ENCODE data around the gene GSTT2B. TPM values are rescaled to one million over a fixed set of nuclear protein-coding genes. Genes with fewer than 3 reads are reported as not detected.
"Not testable (repeated sequence)": the region's sequence is repeated elsewhere in the genome, so short reads cannot be mapped to it uniquely, and the experiment has no call there.

The GSTT2B gene
- 0.19 TPM for total RNA-seq (2013)
- polyA plus RNA-seq (under 1 TPM in 2 of 3 donors, not detected in 1; 0.25 to 0.72 TPM), polyA minus RNA-seq (not detected in 2 replicates), total RNA-seq (0 to 0.15 (median 0) reads per million in 11 experiments)

DNA sequence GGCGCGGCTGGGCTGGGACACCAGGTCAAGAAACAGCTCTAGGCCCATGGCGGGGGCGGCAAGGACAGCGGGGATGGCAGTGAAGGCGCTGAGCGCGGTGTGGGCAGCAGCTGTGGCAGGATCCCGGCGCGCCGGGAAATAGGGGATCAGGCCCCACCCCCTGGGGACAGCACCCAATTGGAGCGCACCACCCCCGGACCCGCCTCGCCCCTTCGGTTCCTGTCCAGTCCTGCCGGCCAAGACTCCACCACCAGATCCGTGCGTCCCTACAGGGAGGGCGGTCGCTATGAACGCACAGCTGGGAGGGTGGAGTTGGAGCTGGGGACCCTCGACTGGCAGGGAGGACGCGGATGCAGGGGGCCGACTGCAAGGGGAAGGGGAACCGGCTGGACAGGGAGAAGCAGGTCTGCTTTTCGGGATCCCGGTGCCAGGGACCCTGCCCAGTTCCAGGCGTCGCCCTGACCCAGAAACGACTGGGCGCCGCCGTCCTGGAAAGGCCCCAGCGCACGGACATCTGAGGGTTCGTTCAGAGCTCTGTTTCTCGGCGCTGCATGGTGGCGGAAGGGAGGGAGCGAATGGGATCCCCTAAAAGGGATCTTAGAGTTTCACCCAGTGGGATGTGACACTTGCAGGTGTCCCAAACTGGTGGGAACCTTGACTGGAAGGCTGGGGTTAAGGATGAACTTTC, at the start of gene GSTT2B:
Gene GSTT2B, minus strand, starts transcription at position 112 of the 688 bp plus-strand sequence. Its CDS starts 64 bp downstream, at position 48.
- H3K9ac ChIP-seq (ENCODE audit: insufficient read depth, low read length, poor library complexity, severe bottlenecking); H3K36me3 ChIP-seq (replicated peaks in 1 of 2; ENCODE audit: control insufficient read depth in 1 of 2, insufficient read depth in 2 of 2, low read length in 2 of 2); H3K36me3 Mint-ChIP-seq; intact Hi-C loops (cut with micrococcal nuclease); H2AFZ ChIP-seq (ENCODE audit: insufficient read depth, low read depth, low read length, poor library complexity, severe bottlenecking); H4K20me1 ChIP-seq (ENCODE audit: insufficient read depth, low read length); H3K4me1 Mint-ChIP-seq; H3K27ac ChIP-seq (ENCODE audit: low read depth in 1 of 2, low read length in 2 of 2); H3K9me3 ChIP-seq (replicated peaks in 1 of 2; ENCODE audit: control insufficient read depth in 1 of 2, insufficient read depth in 1 of 2, low read length in 2 of 2); H3K79me2 ChIP-seq (ENCODE audit: insufficient read depth, low read length); H3K4me2 ChIP-seq (replicated peaks; ENCODE audit: extremely low read depth, low read length, poor library complexity, severe bottlenecking); H3K4me3 ChIP-seq (replicated peaks in 1 of 3; ENCODE audit: low read depth in 2 of 3, low read length in 3 of 3); H3K9me3 Mint-ChIP-seq; DNase-seq; H3K27ac Mint-ChIP-seq; H3K4me1 ChIP-seq (ENCODE audit: control insufficient read depth in 1 of 2, insufficient read depth in 2 of 2, low read length in 2 of 2); H3K27me3 ChIP-seq (ENCODE audit: control insufficient read depth in 2 of 2, insufficient read depth in 2 of 2, low read length in 2 of 2): not testable (repeated sequence)
- no CpG with 5 or more reads among the region's 43 CpGs for whole genome bisulfite sequencing (ENCODE audit: insufficient coverage)
- Mint-ChIP-seq H3K4me3 (peak within 1 kb of the TSS in 1 of 2 donors; percentile 71), H3K27me3 (ENCODE audit: low read depth in 3 of 3) (peaks cover 3 to 14% (median 7%) of the 10 kb centered on the region in 3 donors)

DNA sequence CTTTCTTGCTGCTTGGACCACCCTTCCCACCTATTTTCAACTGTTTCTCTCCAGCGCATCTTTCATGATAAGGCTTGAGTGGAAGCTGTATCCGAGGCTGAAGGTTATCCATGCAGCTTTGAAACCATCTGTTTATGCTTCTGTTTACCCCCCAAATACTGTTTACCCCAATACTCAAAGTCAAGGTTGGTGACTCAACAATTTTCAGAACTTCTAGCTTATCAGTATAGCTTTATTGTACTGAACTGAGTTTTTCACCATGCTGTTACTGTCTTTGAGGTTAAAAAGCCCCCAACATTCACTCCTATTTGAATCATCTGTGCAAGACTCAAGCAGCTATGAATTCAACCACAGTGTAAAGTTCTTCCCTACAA, 49.0 kb upstream of the GSTT2B start:
- Mint-ChIP-seq H3K36me3 (no peaks in the 10 kb centered on the region), H3K27ac (peak overlapping the region in 2 of 7 donors; percentile 14 to 44), H3K4me1 (peaks cover 14% of the 10 kb centered on the region), H3K4me3 (no peak overlapping the region), H3K27me3 (ENCODE audit: low read depth in 3 of 3) (peaks cover 0 to 1% (median 0%) of the 10 kb centered on the region in 3 donors), H3K9me3 (peaks cover 0 to 3% (median 0%) of the 10 kb centered on the region in 7 donors)
- intact Hi-C loops (cut with micrococcal nuclease) = loop anchor here in 1 of 2 donors (5.0 kb wide), 1 partner anchor 223 kb away; the partner anchor contains the start of gene SMARCB1
- no peak for DNase-seq
- Histone ChIP-seq H3K79me2 (ENCODE audit: insufficient read depth, low read length) (peaks cover 34% of the 10 kb centered on the region), H3K4me3 (replicated peaks in 1 of 3; ENCODE audit: low read depth in 2 of 3, low read length in 3 of 3) (no peak overlapping the region), H3K9ac (ENCODE audit: insufficient read depth, low read length, poor library complexity, severe bottlenecking) (no peak overlapping the region), H3K4me1 (ENCODE audit: control insufficient read depth in 1 of 2, insufficient read depth in 2 of 2, low read length in 2 of 2) (peaks cover 11 to 12% of the 10 kb centered on the region in 2 donors), H3K27ac (ENCODE audit: low read depth in 1 of 2, low read length in 2 of 2) (no peak overlapping the region), H3K4me2 (replicated peaks; ENCODE audit: extremely low read depth, low read length, poor library complexity, severe bottlenecking) (no peak overlapping the region), H2AFZ (ENCODE audit: insufficient read depth, low read depth, low read length, poor library complexity, severe bottlenecking) (no peak overlapping the region), H4K20me1 (ENCODE audit: insufficient read depth, low read length) (no peaks in the 10 kb centered on the region), H3K27me3 (ENCODE audit: control insufficient read depth in 2 of 2, insufficient read depth in 2 of 2, low read length in 2 of 2) (no peaks in the 10 kb centered on the region), H3K9me3 (replicated peaks in 1 of 2; ENCODE audit: control insufficient read depth in 1 of 2, insufficient read depth in 1 of 2, low read length in 2 of 2) (no peaks in the 10 kb centered on the region), H3K36me3 (replicated peaks in 1 of 2; ENCODE audit: control insufficient read depth in 1 of 2, insufficient read depth in 2 of 2, low read length in 2 of 2) (no peaks in the 10 kb centered on the region)
- no CpG with 5 or more reads among the region's 2 CpGs for WGBS (ENCODE audit: insufficient coverage)
- TF ChIP-seq CTCF (IDR thresholded peaks at IDR 0.05) = no peak

Data from CD14-positive monocyte (primary cell).